HG02571 (cell line): ENCODE results near the gene PGLYRP4.

Source experiments
- ATAC-seq: cut with Tn5 transposase; IDR thresholded peaks from one replicate; pipeline ENCODE4 v1.9.1; 2021; ENCODE audit warnings: mild to moderate bottlenecking, moderate library complexity; ENCODE audit not compliant: unreplicated experiment

The PGLYRP4 gene

GRCh38 chr1:153293480-153293775 is 55.2 kb downstream of the PGLYRP4 start:
- no peak for ATAC-seq

GRCh38 chr1:153292740-153293479 is 55.7 kb downstream of the PGLYRP4 start:
- ATAC-seq, result no peak

- ATAC-seq, result no peak
Observed at GRCh38 chr1:153292185-153292584, 56.5 kb downstream of the PGLYRP4 start.

GRCh38 chr1:153291514-153291913 is 57.1 kb downstream of the PGLYRP4 start:
- no peak for ATAC-seq

GRCh38 chr1:153288634-153289275 is 59.9 kb downstream of the PGLYRP4 start:
- no peak for ATAC-seq
